SH-SY5Y (cell line): Measurements from ENCODE around the gene SRPK3.

Source experiments
- GATA2 ChIP-seq: IDR thresholded peaks from 2 replicates; pipeline ENCODE4 v1.6.1; 2011; ENCODE audit warnings: mild to moderate bottlenecking, low read depth, low read length
- GATA3 ChIP-seq: IDR thresholded peaks from 2 replicates; pipeline ENCODE4 v1.6.1; 2011; ENCODE audit warnings: low read depth, mild to moderate bottlenecking, low read length, moderate library complexity

GRCh38 chrX:153786669-153787068 is 5.8 kb downstream of the SRPK3 start:
- TF ChIP-seq GATA2 (no peak), GATA3 (no peak)
